Measurements from ENCODE around the gene MAP3K8. TPM values are rescaled to one million over a fixed set of nuclear protein-coding genes. Genes with fewer than 3 reads are reported as not detected.

MAP3K8 gene
- total and polyA plus RNA-seq, 10 of the 15 experiments (the other 5 are each of a cell fraction or from before 2014, with no cell fraction given) = 25.5 to 115 (median 40.2) TPM

DNA sequence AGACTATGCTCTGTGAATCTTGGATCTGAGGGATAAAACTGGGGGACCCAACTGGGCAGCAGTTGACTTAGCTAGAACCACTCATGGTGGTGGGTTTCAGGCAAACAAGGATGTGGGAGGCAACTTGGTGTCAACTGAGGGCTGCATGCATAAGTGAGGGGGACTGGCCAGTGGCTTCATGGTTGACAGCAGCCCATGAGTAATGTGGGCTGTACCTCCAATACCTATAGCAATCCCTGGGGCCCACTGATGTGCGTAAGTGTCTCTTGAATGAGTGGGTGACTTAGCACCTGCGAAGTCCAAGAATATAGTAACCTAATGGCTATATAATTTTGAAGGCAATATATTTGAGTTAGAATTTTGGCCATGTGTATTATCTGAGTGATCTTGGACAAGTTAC is 13.7 kb upstream of the MAP3K8 start (continued):
- TF ChIP-seq CHD4 (IDR thresholded peaks at IDR 0.05) (no peak), SP1 (IDR thresholded peaks at IDR 0.05; ENCODE audit: low read depth, low read length) (peak; percentile 53), TARDBP (IDR thresholded peaks at IDR 0.05; ENCODE audit: borderline replicate concordance) (no peak), GATAD2B (conservative IDR thresholded peaks at IDR 0.05; ENCODE audit: low read depth) (peak; percentile 66; the same call in 1 of the 2 replicates), PML (IDR thresholded peaks at IDR 0.05; ENCODE audit: low read length) (peak; percentile 60; the same call in 1 of the 2 replicates), TCF12 (IDR thresholded peaks at IDR 0.05; ENCODE audit: low read depth, low read length) (peak; percentile 94), TAF1 (IDR thresholded peaks at IDR 0.05; ENCODE audit: borderline replicate concordance, low read depth, low read length) (no peak), POLR2AphosphoS5 (IDR thresholded peaks at IDR 0.05; ENCODE audit: low read length) (no peak), NBN (IDR thresholded peaks at IDR 0.05) (peak; percentile 29; the same call in 1 of the 2 replicates), SPI1 (IDR thresholded peaks at IDR 0.05; ENCODE audit: borderline replicate concordance, insufficient read depth, low read depth, low read length) (peak; percentile 39; the same call in 1 of the 2 replicates), FOXK2 (IDR thresholded peaks at IDR 0.05) (no peak), SUZ12 (IDR thresholded peaks at IDR 0.05; ENCODE audit: unreplicated experiment) (no peak), SMAD5 (IDR thresholded peaks at IDR 0.05; ENCODE audit: low read depth) (0 out of 2 replicates have a peak, but pooled peaks have one; percentile 28), POLR2AphosphoS2 (IDR thresholded peaks at IDR 0.05; ENCODE audit: low read depth, low read length) (no peak), PAX5 (IDR thresholded peaks at IDR 0.05; ENCODE audit: borderline replicate concordance, low read depth, low read length) (peak; percentile 87; the same call in 1 of the 2 replicates)
- TF ChIP-seq, protein P1, sequence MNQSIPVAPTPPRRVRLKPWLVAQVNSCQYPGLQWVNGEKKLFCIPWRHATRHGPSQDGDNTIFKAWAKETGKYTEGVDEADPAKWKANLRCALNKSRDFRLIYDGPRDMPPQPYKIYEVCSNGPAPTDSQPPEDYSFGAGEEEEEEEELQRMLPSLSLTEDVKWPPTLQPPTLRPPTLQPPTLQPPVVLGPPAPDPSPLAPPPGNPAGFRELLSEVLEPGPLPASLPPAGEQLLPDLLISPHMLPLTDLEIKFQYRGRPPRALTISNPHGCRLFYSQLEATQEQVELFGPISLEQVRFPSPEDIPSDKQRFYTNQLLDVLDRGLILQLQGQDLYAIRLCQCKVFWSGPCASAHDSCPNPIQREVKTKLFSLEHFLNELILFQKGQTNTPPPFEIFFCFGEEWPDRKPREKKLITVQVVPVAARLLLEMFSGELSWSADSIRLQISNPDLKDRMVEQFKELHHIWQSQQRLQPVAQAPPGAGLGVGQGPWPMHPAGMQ (IDR thresholded peaks at IDR 0.05; ENCODE audit: borderline replicate concordance) = no peak
- TF ChIP-seq, protein P2, sequence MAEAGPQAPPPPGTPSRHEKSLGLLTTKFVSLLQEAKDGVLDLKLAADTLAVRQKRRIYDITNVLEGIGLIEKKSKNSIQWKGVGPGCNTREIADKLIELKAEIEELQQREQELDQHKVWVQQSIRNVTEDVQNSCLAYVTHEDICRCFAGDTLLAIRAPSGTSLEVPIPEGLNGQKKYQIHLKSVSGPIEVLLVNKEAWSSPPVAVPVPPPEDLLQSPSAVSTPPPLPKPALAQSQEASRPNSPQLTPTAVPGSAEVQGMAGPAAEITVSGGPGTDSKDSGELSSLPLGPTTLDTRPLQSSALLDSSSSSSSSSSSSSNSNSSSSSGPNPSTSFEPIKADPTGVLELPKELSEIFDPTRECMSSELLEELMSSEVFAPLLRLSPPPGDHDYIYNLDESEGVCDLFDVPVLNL (IDR thresholded peaks at IDR 0.05; ENCODE audit: low read depth, low read length) = no peak
- TF ChIP-seq, protein P3, sequence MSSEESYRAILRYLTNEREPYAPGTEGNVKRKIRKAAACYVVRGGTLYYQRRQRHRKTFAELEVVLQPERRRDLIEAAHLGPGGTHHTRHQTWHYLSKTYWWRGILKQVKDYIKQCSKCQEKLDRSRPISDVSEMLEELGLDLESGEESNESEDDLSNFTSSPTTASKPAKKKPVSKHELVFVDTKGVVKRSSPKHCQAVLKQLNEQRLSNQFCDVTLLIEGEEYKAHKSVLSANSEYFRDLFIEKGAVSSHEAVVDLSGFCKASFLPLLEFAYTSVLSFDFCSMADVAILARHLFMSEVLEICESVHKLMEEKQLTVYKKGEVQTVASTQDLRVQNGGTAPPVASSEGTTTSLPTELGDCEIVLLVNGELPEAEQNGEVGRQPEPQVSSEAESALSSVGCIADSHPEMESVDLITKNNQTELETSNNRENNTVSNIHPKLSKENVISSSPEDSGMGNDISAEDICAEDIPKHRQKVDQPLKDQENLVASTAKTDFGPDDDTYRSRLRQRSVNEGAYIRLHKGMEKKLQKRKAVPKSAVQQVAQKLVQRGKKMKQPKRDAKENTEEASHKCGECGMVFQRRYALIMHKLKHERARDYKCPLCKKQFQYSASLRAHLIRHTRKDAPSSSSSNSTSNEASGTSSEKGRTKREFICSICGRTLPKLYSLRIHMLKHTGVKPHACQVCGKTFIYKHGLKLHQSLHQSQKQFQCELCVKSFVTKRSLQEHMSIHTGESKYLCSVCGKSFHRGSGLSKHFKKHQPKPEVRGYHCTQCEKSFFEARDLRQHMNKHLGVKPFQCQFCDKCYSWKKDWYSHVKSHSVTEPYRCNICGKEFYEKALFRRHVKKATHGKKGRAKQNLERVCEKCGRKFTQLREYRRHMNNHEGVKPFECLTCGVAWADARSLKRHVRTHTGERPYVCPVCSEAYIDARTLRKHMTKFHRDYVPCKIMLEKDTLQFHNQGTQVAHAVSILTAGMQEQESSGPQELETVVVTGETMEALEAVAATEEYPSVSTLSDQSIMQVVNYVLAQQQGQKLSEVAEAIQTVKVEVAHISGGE (CRISPR knock-in tag; IDR thresholded peaks at IDR 0.05) = no peak
- TF ChIP-seq, protein P4, sequence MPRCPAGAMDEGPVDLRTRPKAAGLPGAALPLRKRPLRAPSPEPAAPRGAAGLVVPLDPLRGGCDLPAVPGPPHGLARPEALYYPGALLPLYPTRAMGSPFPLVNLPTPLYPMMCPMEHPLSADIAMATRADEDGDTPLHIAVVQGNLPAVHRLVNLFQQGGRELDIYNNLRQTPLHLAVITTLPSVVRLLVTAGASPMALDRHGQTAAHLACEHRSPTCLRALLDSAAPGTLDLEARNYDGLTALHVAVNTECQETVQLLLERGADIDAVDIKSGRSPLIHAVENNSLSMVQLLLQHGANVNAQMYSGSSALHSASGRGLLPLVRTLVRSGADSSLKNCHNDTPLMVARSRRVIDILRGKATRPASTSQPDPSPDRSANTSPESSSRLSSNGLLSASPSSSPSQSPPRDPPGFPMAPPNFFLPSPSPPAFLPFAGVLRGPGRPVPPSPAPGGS (IDR thresholded peaks at IDR 0.05; ENCODE audit: borderline replicate concordance, insufficient read depth, low read depth, low read length, poor library complexity, severe bottlenecking) = peak; percentile 45
- TF ChIP-seq, protein P5, sequence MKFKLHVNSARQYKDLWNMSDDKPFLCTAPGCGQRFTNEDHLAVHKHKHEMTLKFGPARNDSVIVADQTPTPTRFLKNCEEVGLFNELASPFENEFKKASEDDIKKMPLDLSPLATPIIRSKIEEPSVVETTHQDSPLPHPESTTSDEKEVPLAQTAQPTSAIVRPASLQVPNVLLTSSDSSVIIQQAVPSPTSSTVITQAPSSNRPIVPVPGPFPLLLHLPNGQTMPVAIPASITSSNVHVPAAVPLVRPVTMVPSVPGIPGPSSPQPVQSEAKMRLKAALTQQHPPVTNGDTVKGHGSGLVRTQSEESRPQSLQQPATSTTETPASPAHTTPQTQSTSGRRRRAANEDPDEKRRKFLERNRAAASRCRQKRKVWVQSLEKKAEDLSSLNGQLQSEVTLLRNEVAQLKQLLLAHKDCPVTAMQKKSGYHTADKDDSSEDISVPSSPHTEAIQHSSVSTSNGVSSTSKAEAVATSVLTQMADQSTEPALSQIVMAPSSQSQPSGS (IDR thresholded peaks at IDR 0.05; ENCODE audit: low read length) = peak; percentile 85
- TF ChIP-seq, protein P6, sequence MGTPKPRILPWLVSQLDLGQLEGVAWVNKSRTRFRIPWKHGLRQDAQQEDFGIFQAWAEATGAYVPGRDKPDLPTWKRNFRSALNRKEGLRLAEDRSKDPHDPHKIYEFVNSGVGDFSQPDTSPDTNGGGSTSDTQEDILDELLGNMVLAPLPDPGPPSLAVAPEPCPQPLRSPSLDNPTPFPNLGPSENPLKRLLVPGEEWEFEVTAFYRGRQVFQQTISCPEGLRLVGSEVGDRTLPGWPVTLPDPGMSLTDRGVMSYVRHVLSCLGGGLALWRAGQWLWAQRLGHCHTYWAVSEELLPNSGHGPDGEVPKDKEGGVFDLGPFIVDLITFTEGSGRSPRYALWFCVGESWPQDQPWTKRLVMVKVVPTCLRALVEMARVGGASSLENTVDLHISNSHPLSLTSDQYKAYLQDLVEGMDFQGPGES (IDR thresholded peaks at IDR 0.05) = no peak
